22Rv1 (cell line): ENCODE results near the gene CHD2.

Experiments used
- CTCF ChIP-seq: fragments of 450-650 bp; IDR thresholded peaks from 2 replicates; pipeline ENCODE4 v1.5.1; 2017; ENCODE audit warnings: mild to moderate bottlenecking
- ZFX ChIP-seq: fragments of 450-650 bp; IDR thresholded peaks from 2 replicates; pipeline ENCODE4 v1.6.1; 2017; ENCODE audit warnings: antibody characterized with exemption, borderline replicate concordance

DNA sequence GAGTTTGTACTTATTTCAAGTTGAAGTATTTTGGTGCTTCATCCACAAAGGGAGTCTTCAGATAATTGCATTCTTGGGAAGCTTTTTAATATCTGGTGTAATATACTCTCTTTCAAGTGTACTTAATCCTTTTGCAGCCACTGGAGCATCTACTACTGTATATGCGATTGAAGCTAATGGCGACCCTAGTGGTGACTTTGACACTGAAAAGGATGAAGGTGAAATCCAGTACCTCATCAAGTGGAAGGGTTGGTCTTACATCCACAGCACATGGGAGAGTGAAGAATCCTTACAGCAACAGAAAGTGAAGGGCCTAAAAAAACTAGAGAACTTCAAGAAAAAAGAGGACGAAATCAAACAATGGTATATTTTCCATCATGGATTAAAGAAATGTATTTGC, 42.6 kb downstream of the CHD2 start:
- no peak for TF ChIP-seq CTCF
- no peak for TF ChIP-seq ZFX
